Measurements from ENCODE around the gene AMACR. TPM values are rescaled to one million over a fixed set of nuclear protein-coding genes. Genes with fewer than 3 reads are reported as not detected.

AMACR gene
- total RNA-seq, 1 experiment from 2014 or later: 20.6 TPM

- ATAC-seq: no peak
- POLR2A ChIA-PET: no interaction called here
- no peak for TF ChIP-seq POLR2AphosphoS5 (IDR thresholded peaks at IDR 0.05; ENCODE audit: low read depth, low read length)
- TF ChIP-seq, protein P1, sequence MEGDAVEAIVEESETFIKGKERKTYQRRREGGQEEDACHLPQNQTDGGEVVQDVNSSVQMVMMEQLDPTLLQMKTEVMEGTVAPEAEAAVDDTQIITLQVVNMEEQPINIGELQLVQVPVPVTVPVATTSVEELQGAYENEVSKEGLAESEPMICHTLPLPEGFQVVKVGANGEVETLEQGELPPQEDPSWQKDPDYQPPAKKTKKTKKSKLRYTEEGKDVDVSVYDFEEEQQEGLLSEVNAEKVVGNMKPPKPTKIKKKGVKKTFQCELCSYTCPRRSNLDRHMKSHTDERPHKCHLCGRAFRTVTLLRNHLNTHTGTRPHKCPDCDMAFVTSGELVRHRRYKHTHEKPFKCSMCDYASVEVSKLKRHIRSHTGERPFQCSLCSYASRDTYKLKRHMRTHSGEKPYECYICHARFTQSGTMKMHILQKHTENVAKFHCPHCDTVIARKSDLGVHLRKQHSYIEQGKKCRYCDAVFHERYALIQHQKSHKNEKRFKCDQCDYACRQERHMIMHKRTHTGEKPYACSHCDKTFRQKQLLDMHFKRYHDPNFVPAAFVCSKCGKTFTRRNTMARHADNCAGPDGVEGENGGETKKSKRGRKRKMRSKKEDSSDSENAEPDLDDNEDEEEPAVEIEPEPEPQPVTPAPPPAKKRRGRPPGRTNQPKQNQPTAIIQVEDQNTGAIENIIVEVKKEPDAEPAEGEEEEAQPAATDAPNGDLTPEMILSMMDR (IDR thresholded peaks at IDR 0.05): no peak
- TF ChIP-seq, protein P2, sequence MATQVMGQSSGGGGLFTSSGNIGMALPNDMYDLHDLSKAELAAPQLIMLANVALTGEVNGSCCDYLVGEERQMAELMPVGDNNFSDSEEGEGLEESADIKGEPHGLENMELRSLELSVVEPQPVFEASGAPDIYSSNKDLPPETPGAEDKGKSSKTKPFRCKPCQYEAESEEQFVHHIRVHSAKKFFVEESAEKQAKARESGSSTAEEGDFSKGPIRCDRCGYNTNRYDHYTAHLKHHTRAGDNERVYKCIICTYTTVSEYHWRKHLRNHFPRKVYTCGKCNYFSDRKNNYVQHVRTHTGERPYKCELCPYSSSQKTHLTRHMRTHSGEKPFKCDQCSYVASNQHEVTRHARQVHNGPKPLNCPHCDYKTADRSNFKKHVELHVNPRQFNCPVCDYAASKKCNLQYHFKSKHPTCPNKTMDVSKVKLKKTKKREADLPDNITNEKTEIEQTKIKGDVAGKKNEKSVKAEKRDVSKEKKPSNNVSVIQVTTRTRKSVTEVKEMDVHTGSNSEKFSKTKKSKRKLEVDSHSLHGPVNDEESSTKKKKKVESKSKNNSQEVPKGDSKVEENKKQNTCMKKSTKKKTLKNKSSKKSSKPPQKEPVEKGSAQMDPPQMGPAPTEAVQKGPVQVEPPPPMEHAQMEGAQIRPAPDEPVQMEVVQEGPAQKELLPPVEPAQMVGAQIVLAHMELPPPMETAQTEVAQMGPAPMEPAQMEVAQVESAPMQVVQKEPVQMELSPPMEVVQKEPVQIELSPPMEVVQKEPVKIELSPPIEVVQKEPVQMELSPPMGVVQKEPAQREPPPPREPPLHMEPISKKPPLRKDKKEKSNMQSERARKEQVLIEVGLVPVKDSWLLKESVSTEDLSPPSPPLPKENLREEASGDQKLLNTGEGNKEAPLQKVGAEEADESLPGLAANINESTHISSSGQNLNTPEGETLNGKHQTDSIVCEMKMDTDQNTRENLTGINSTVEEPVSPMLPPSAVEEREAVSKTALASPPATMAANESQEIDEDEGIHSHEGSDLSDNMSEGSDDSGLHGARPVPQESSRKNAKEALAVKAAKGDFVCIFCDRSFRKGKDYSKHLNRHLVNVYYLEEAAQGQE (IDR thresholded peaks at IDR 0.05; ENCODE audit: insufficient read depth in 1 of 2, low read depth in 2 of 2, low read length in 1 of 2): no peak
- no peak for TF ChIP-seq SIN3A (IDR thresholded peaks at IDR 0.05; ENCODE audit: borderline replicate concordance, insufficient read depth, low read depth, low read length)
- TF ChIP-seq TCF7L2 (IDR thresholded peaks at IDR 0.05; ENCODE audit: low read depth, low read length): no peak
- CTCF ChIA-PET: no interaction called here
- H3K4me1 ChIP-seq (ENCODE audit: control insufficient read depth, insufficient read depth, low read length): no peaks in the 10 kb centered on the region
- in situ Hi-C loops (cut with HindIII; ENCODE audit: low pct_unique_long_range_greater_than_20kb, low sequenced_read_pairs) (no loop called here), intact Hi-C loops (cut with micrococcal nuclease; ENCODE audit: unreplicated experiment) (loop anchor here (10.0 kb wide), 2 partner anchors 355 to 465 kb away; no protein-coding TSS in a partner anchor)
- no peak overlapping the region for H3K27ac ChIP-seq (ENCODE audit: low read length)
- DNase-seq (ENCODE audit: low read depth, low spot score): no peak
- peaks cover 15% of the 10 kb centered on the region for H3K27me3 ChIP-seq (ENCODE audit: control insufficient read depth, insufficient read depth, low read length)
- no TSS peak for BruUV-seq (replicated peaks)
- no peaks in the 10 kb centered on the region for H3K9me3 ChIP-seq (ENCODE audit: control insufficient read depth, insufficient read depth, low read depth, low read length)
- H3K36me3 ChIP-seq (ENCODE audit: control insufficient read depth, insufficient read depth, low read length): no peaks in the 10 kb centered on the region
- no peak overlapping the region for H3K4me3 ChIP-seq (ENCODE audit: low read depth in 2 of 2, low read length in 2 of 2)
These were observed 68.1 kb downstream of the AMACR start for GRCh38 chr5:33939556-33940262.

GRCh38 chr5:33938881-33939280 is 69.0 kb downstream of the AMACR start:
- Histone ChIP-seq H3K36me3 (ENCODE audit: control insufficient read depth, insufficient read depth, low read length) (no peaks in the 10 kb centered on the region), H3K27ac (ENCODE audit: low read length) (no peak overlapping the region), H3K4me3 (ENCODE audit: low read depth in 2 of 2, low read length in 2 of 2) (no peak overlapping the region), H3K27me3 (ENCODE audit: control insufficient read depth, insufficient read depth, low read length) (peaks cover 15% of the 10 kb centered on the region), H3K4me1 (ENCODE audit: control insufficient read depth, insufficient read depth, low read length) (no peaks in the 10 kb centered on the region), H3K9me3 (ENCODE audit: control insufficient read depth, insufficient read depth, low read depth, low read length) (no peaks in the 10 kb centered on the region)
- intact Hi-C loops (cut with micrococcal nuclease; ENCODE audit: unreplicated experiment) (loop anchor here (10.0 kb wide), 2 partner anchors 354 to 464 kb away; no protein-coding TSS in a partner anchor), in situ Hi-C loops (cut with HindIII; ENCODE audit: low pct_unique_long_range_greater_than_20kb, low sequenced_read_pairs) (no loop called here)
- TF ChIP-seq TCF7L2 (IDR thresholded peaks at IDR 0.05; ENCODE audit: low read depth, low read length): no peak
- TF ChIP-seq SIN3A (IDR thresholded peaks at IDR 0.05; ENCODE audit: borderline replicate concordance, insufficient read depth, low read depth, low read length): no peak
- no peak for TF ChIP-seq POLR2AphosphoS5 (IDR thresholded peaks at IDR 0.05; ENCODE audit: low read depth, low read length)
- TF ChIP-seq, protein P2 (IDR thresholded peaks at IDR 0.05; ENCODE audit: insufficient read depth in 1 of 2, low read depth in 2 of 2, low read length in 1 of 2): no peak
- TF ChIP-seq, protein P1 (IDR thresholded peaks at IDR 0.05): no peak
- ATAC-seq (no peak), DNase-seq (ENCODE audit: low read depth, low spot score) (no peak)
- POLR2A ChIA-PET: interaction anchor here (0.6 kb wide), 1 partner anchor 495 kb away, joined by 6 read pairs; no protein-coding TSS in a partner anchor
- no TSS peak for BruUV-seq (replicated peaks)
- CTCF ChIA-PET: no interaction called here

Data from Panc1 (cell line).